ENCODE results near the gene PCSK5. TPM values are rescaled to one million over a fixed set of nuclear protein-coding genes. Genes with fewer than 3 reads are reported as not detected.

The PCSK5 gene
- total RNA-seq, 2 donors from 2014 or later, result 9.4 to 12.0 TPM

DNA sequence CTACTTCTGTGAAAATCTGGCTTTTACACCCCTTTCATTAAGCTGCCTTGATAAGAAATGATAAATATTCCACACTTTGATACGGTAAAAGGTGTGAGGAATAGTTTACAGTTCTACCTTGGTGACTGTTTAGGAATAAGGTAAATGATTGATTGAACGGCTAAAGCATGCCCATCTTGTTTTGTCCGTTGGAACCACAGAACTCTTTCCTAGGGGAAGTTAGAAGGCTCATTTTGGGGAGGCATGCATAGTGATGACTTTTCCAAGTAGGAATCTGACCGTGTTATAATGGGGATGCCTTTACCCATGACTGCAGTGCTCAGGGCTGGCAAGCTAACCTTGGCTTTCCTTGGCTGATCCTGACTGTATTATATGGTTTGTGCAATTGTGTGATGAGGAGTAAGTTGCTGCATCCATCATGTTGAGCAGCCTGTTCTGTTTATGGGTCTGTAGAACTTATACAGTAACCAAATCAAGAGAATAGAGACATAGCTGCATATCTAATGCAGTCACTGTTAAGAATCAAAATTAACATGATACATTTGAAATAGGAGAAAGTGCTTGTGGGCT lies 24.5 kb downstream of the PCSK5 start:
- DNase-seq (no peak), ATAC-seq (no peak)
- Mint-ChIP-seq H3K27me3 (no peaks in the 10 kb centered on the region), H3K36me3 (ENCODE audit: low read depth) (no peaks in the 10 kb centered on the region), H3K27ac (no peak overlapping the region), H3K4me1 (peaks cover 9% of the 10 kb centered on the region), H3K4me3 (no peak overlapping the region)
- no peaks in the 10 kb centered on the region for H3K9me3 ChIP-seq (ENCODE audit: control insufficient read depth, low read length, poor library complexity, severe bottlenecking)

DNA sequence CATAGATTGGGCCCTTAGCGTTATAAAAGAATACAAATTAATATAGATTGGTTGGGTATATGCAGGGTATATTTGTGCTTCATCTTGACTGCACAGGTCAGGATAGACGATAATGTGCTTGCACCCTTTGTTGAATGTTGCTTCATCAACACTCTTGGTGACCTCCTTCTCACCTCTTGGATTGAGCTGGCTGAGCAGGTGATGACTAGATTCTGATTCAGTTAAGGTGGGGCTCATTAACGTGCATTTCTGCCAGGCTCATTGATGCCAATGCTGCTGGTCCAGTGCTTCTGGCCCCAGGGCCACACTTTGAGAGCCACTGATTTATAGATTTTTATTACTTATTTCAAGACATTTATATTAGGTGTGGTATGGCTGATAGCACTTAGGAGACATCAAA lies 27.7 kb downstream of the PCSK5 start:
- H3K27ac Mint-ChIP-seq, result no peak overlapping the region
- ATAC-seq, result no peak
- H3K9me3 ChIP-seq (ENCODE audit: control insufficient read depth, low read length, poor library complexity, severe bottlenecking), result no peaks in the 10 kb centered on the region
- H3K27me3 Mint-ChIP-seq, result no peaks in the 10 kb centered on the region
- H3K4me3 Mint-ChIP-seq, result no peak overlapping the region
- no peaks in the 10 kb centered on the region for H3K36me3 Mint-ChIP-seq (ENCODE audit: low read depth)
- no peak for DNase-seq
- peaks cover 4% of the 10 kb centered on the region for H3K4me1 Mint-ChIP-seq

- no peaks in the 10 kb centered on the region for H3K9me3 ChIP-seq (ENCODE audit: control insufficient read depth, low read length, poor library complexity, severe bottlenecking)
- H3K4me3 Mint-ChIP-seq, result no peak overlapping the region
Observed at GRCh38 chr9:75918909-75919308, 28.4 kb downstream of the PCSK5 start.

GRCh38 chr9:75921391-75922127 lies 31.1 kb downstream of the PCSK5 start:
- no peaks in the 10 kb centered on the region for H3K9me3 ChIP-seq (ENCODE audit: control insufficient read depth, low read length, poor library complexity, severe bottlenecking)
- ATAC-seq (no peak), DNase-seq (no peak)
- Mint-ChIP-seq H3K36me3 (ENCODE audit: low read depth) (no peaks in the 10 kb centered on the region), H3K4me1 (peaks cover 5% of the 10 kb centered on the region), H3K4me3 (no peak overlapping the region), H3K27ac (no peak overlapping the region), H3K27me3 (no peaks in the 10 kb centered on the region)

More at GRCh38 chr9:75918909-75919308, 28.4 kb downstream of the PCSK5 start:
- no peak for ATAC-seq
- Mint-ChIP-seq H3K27me3 (no peaks in the 10 kb centered on the region), H3K27ac (no peak overlapping the region), H3K4me1 (peaks cover 4% of the 10 kb centered on the region), H3K36me3 (ENCODE audit: low read depth) (no peaks in the 10 kb centered on the region)
- DNase-seq, result no peak

DNA sequence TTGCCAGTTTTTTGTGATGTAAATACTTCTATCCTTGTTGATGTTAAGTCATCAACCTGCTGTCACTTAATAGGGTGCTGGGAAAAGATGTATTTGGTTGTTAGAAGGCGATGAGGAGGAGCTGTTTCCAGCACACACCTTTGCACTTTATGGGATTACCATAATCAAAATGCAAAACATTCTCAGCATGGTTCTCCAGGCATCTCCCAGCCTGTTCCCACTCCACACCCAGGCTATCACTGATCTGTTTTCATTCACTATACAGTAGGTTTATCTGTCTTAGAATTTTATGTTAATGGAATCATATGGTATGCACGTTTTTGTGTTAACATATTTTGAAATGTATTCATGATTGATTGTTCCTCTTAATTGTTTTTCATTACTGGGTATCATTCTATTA lies 35.9 kb downstream of the PCSK5 start:
- no peak for ATAC-seq
- H3K9me3 ChIP-seq (ENCODE audit: control insufficient read depth, low read length, poor library complexity, severe bottlenecking), result no peaks in the 10 kb centered on the region
- DNase-seq, result no peak
- no peak overlapping the region for H3K4me3 Mint-ChIP-seq
- no peaks in the 10 kb centered on the region for H3K27me3 Mint-ChIP-seq
- H3K4me1 Mint-ChIP-seq, result peaks cover 10% of the 10 kb centered on the region
- H3K27ac Mint-ChIP-seq, result no peak overlapping the region
- no peaks in the 10 kb centered on the region for H3K36me3 Mint-ChIP-seq (ENCODE audit: low read depth)

- ATAC-seq (no peak), DNase-seq (no peak)
- Mint-ChIP-seq H3K4me1 (peaks cover 10% of the 10 kb centered on the region), H3K36me3 (ENCODE audit: low read depth) (no peaks in the 10 kb centered on the region), H3K4me3 (no peak overlapping the region), H3K27me3 (no peaks in the 10 kb centered on the region), H3K27ac (no peak overlapping the region)
- H3K9me3 ChIP-seq (ENCODE audit: control insufficient read depth, low read length, poor library complexity, severe bottlenecking), result no peaks in the 10 kb centered on the region
Observed at GRCh38 chr9:75927356-75927755, 36.9 kb downstream of the PCSK5 start.

GRCh38 chr9:75930190-75930589 lies 39.7 kb downstream of the PCSK5 start:
- DNase-seq, result no peak
- H3K27me3 Mint-ChIP-seq, result no peaks in the 10 kb centered on the region
- H3K27ac Mint-ChIP-seq, result no peak overlapping the region
- no peaks in the 10 kb centered on the region for H3K9me3 ChIP-seq (ENCODE audit: control insufficient read depth, low read length, poor library complexity, severe bottlenecking)
- H3K36me3 Mint-ChIP-seq (ENCODE audit: low read depth), result no peaks in the 10 kb centered on the region
- no peak for ATAC-seq
- peaks cover 10% of the 10 kb centered on the region for H3K4me1 Mint-ChIP-seq
- no peak overlapping the region for H3K4me3 Mint-ChIP-seq

GRCh38 chr9:75930730-75931321 lies 40.4 kb downstream of the PCSK5 start:
- DNase-seq (no peak), ATAC-seq (no peak)
- Mint-ChIP-seq H3K36me3 (ENCODE audit: low read depth) (no peaks in the 10 kb centered on the region), H3K27me3 (no peaks in the 10 kb centered on the region), H3K4me1 (peaks cover 6% of the 10 kb centered on the region), H3K27ac (no peak overlapping the region), H3K4me3 (no peak overlapping the region)
- no peaks in the 10 kb centered on the region for H3K9me3 ChIP-seq (ENCODE audit: control insufficient read depth, low read length, poor library complexity, severe bottlenecking)

GRCh38 chr9:75933982-75934381 lies 43.5 kb downstream of the PCSK5 start:
- H3K36me3 Mint-ChIP-seq (ENCODE audit: low read depth), result peaks cover 2% of the 10 kb centered on the region
- no peaks in the 10 kb centered on the region for H3K9me3 ChIP-seq (ENCODE audit: control insufficient read depth, low read length, poor library complexity, severe bottlenecking)
- no peak for DNase-seq
- no peak overlapping the region for H3K27ac Mint-ChIP-seq
- H3K4me3 Mint-ChIP-seq, result no peak overlapping the region
- H3K27me3 Mint-ChIP-seq, result no peaks in the 10 kb centered on the region
- no peak for ATAC-seq
- H3K4me1 Mint-ChIP-seq, result peaks cover 9% of the 10 kb centered on the region

DNA sequence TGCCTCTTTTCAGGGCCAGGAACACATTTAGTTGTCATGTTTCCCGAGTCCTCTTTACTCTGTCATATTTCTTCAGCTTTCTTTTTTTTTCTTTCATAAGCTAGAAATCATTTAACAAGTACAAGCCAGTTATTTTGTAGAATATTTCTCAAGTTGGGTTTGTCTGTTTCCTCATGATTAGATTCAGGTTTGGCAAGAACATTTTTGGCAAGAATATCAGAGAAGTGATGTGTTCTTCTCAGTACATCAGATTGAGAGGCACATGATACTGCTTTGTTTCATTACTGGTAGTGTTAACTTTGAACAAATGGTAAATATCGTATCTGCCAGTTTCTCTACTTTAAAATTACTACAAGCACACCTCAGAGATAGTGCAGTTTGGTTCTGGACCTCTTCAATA lies 45.1 kb downstream of the PCSK5 start:
- no peak overlapping the region for H3K4me3 Mint-ChIP-seq
- no peak overlapping the region for H3K27ac Mint-ChIP-seq
- H3K27me3 Mint-ChIP-seq, result no peaks in the 10 kb centered on the region
- no peak for DNase-seq
- no peaks in the 10 kb centered on the region for H3K9me3 ChIP-seq (ENCODE audit: control insufficient read depth, low read length, poor library complexity, severe bottlenecking)
- H3K36me3 Mint-ChIP-seq (ENCODE audit: low read depth), result peaks cover 2% of the 10 kb centered on the region
- peaks cover 7% of the 10 kb centered on the region for H3K4me1 Mint-ChIP-seq
- no peak for ATAC-seq

GRCh38 chr9:75937521-75938258 lies 47.2 kb downstream of the PCSK5 start:
- DNase-seq (no peak), ATAC-seq (no peak)
- Mint-ChIP-seq H3K36me3 (ENCODE audit: low read depth) (peaks cover 2% of the 10 kb centered on the region), H3K4me3 (no peak overlapping the region), H3K27me3 (no peaks in the 10 kb centered on the region), H3K4me1 (peaks cover 7% of the 10 kb centered on the region), H3K27ac (no peak overlapping the region)
- no peaks in the 10 kb centered on the region for H3K9me3 ChIP-seq (ENCODE audit: control insufficient read depth, low read length, poor library complexity, severe bottlenecking)

- no peaks in the 10 kb centered on the region for H3K9me3 ChIP-seq (ENCODE audit: control insufficient read depth, low read length, poor library complexity, severe bottlenecking)
- Mint-ChIP-seq H3K4me1 (peaks cover 7% of the 10 kb centered on the region), H3K4me3 (no peak overlapping the region), H3K27ac (no peak overlapping the region), H3K27me3 (no peaks in the 10 kb centered on the region), H3K36me3 (ENCODE audit: low read depth) (peaks cover 2% of the 10 kb centered on the region)
- DNase-seq (no peak), ATAC-seq (no peak)
Observed at GRCh38 chr9:75938946-75939345, 48.5 kb downstream of the PCSK5 start.

DNA sequence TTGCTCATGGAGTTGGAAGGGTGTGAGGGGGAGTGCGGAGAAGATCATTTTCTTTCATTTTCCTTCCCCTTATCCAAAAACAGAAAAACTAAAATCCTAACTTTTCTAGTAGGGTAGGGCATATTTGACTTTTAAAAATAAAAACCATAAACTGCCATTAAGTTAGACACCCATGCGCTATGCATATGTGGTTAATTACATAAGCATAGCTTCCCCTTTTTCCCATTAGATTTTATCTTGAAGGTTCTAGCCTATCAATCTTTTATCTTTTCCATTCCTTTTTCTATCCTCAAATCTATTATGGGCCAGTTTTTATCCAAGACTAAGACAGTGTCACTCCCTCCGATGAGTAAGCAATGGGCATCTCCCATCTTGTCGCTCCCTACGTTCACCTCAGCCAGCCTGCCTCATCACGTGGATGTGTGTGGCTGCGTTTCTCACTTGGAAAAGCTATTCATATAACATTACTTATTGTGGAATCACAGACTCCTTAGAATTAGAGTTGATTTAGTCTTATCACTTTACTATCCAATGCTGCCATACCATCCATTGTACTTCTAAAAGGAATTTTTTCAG lies 49.2 kb downstream of the PCSK5 start:
- no peaks in the 10 kb centered on the region for H3K9me3 ChIP-seq (ENCODE audit: control insufficient read depth, low read length, poor library complexity, severe bottlenecking)
- ATAC-seq (no peak), DNase-seq (no peak)
- no peak overlapping the region for H3K27ac Mint-ChIP-seq
- no peak overlapping the region for H3K4me3 Mint-ChIP-seq
- peaks cover 2% of the 10 kb centered on the region for H3K36me3 Mint-ChIP-seq (ENCODE audit: low read depth)
- H3K27me3 Mint-ChIP-seq, result no peaks in the 10 kb centered on the region
- H3K4me1 Mint-ChIP-seq, result peaks cover 7% of the 10 kb centered on the region

All from T-helper 17 cell (primary cell).